ENCODE results near the gene KIAA2012. TPM values are rescaled to one million over a fixed set of nuclear protein-coding genes. Genes with fewer than 3 reads are reported as not detected.

The KIAA2012 gene
- total RNA-seq, 1 experiment from 2014 or later: not detected

DNA sequence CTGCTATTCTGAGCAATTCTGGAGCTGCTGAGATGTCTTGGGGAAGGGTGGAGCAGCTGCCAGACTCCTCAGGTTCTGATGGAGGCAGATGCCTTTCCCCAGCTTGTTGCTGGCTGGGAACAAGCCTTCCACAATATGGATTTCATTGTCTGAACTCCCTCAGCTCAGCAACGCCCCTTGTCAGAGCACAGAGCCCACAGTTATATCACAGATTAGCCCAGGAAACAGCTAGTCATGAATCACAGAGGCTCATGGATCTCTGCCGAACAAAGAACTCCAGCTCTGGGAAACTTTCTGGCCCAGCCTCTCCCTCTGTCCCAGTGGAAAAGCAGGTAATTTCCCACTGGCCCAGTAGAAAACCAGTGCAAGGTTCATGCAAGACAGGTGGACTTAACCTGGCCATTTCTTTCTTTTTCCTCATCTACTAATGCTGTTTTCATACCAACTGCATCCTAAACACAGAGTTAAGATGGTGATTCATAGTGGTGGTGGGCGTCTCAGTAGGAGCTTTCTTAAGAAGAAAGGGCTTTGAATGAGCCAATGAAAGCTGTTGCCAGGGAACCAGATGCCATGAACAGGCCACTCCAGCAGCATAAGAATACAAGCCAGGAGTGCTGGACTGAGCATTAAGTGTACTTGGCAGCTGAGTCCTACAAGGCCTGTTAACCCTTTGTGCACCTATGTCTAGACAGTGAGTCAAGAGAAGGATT lies 8.7 kb upstream of the KIAA2012 start:
- Histone ChIP-seq H3K9me3 (ENCODE audit: low read depth, low read length, poor library complexity, severe bottlenecking) (no peaks in the 10 kb centered on the region), H3K27ac (ENCODE audit: low read depth, low read length, poor library complexity, severe bottlenecking) (peak overlapping the region; percentile 79), H3K36me3 (ENCODE audit: insufficient read depth, low read length, poor library complexity, severe bottlenecking) (no peaks in the 10 kb centered on the region), H3K4me3 (ENCODE audit: low read depth, low read length, poor library complexity, severe bottlenecking) (peak overlapping the region; percentile 11), H3K4me1 (ENCODE audit: insufficient read depth, low read length, poor library complexity, severe bottlenecking) (peaks cover 24% of the 10 kb centered on the region), H3K27me3 (replicated peaks; ENCODE audit: insufficient read depth, low read depth, low read length, poor library complexity) (no peaks in the 10 kb centered on the region)
- CTCF ChIA-PET: interaction anchor here (0.6 to 1.0 kb wide), 2 partner anchors 10 to 996 kb away, joined by 3 to 6 read pairs; no protein-coding TSS in a partner anchor
- peak; percentile 95 for DNase-seq (ENCODE audit: low spot score)
- intact Hi-C loops (cut with micrococcal nuclease; ENCODE audit: unreplicated experiment): no loop called here
- TF ChIP-seq, protein P1, sequence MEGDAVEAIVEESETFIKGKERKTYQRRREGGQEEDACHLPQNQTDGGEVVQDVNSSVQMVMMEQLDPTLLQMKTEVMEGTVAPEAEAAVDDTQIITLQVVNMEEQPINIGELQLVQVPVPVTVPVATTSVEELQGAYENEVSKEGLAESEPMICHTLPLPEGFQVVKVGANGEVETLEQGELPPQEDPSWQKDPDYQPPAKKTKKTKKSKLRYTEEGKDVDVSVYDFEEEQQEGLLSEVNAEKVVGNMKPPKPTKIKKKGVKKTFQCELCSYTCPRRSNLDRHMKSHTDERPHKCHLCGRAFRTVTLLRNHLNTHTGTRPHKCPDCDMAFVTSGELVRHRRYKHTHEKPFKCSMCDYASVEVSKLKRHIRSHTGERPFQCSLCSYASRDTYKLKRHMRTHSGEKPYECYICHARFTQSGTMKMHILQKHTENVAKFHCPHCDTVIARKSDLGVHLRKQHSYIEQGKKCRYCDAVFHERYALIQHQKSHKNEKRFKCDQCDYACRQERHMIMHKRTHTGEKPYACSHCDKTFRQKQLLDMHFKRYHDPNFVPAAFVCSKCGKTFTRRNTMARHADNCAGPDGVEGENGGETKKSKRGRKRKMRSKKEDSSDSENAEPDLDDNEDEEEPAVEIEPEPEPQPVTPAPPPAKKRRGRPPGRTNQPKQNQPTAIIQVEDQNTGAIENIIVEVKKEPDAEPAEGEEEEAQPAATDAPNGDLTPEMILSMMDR (conservative IDR thresholded peaks at IDR 0.05; ENCODE audit: low read depth, low read length): no peak
- no peak for TF ChIP-seq EZH2 (IDR thresholded peaks at IDR 0.05; ENCODE audit: borderline replicate concordance, low read depth, low read length, poor library complexity, severe bottlenecking)
- POLR2A ChIA-PET (ENCODE audit: low non-redundant PET): no interaction called here
- BruUV-seq (replicated peaks): no TSS peak

DNA sequence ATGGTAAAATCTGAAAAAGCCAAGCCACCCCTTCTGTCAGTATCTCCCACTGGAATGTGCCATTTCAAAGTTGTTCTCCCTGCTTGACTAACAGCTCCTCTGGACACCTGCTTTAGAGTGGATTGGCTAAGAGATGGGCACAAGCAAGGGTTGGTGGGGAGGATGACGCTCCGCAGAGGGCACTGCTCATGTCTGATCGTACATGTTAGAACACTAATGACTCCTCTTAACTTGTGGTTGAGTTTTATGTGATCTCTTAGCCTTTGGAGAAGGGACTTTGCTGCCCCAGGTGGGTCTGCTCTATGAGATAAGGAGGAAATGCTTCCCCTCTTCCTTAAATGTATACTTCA lies 8.2 kb upstream of the KIAA2012 start:
- H3K4me3 ChIP-seq (ENCODE audit: low read depth, low read length, poor library complexity, severe bottlenecking): no peak overlapping the region
- H3K9me3 ChIP-seq (ENCODE audit: low read depth, low read length, poor library complexity, severe bottlenecking): no peaks in the 10 kb centered on the region
- DNase-seq (ENCODE audit: low spot score): no peak
- H3K27ac ChIP-seq (ENCODE audit: low read depth, low read length, poor library complexity, severe bottlenecking): no peak overlapping the region
- intact Hi-C loops (cut with micrococcal nuclease; ENCODE audit: unreplicated experiment): no loop called here
- POLR2A ChIA-PET (ENCODE audit: low non-redundant PET): no interaction called here
- no peaks in the 10 kb centered on the region for H3K27me3 ChIP-seq (replicated peaks; ENCODE audit: insufficient read depth, low read depth, low read length, poor library complexity)
- H3K4me1 ChIP-seq (ENCODE audit: insufficient read depth, low read length, poor library complexity, severe bottlenecking): peaks cover 24% of the 10 kb centered on the region
- no peak for TF ChIP-seq EZH2 (IDR thresholded peaks at IDR 0.05; ENCODE audit: borderline replicate concordance, low read depth, low read length, poor library complexity, severe bottlenecking)
- TF ChIP-seq, protein P1 (conservative IDR thresholded peaks at IDR 0.05; ENCODE audit: low read depth, low read length): no peak
- H3K36me3 ChIP-seq (ENCODE audit: insufficient read depth, low read length, poor library complexity, severe bottlenecking): no peaks in the 10 kb centered on the region
- CTCF ChIA-PET: no interaction called here
- no TSS peak for BruUV-seq (replicated peaks)

- DNase-seq (ENCODE audit: low spot score): no peak
- Histone ChIP-seq H3K9me3 (ENCODE audit: low read depth, low read length, poor library complexity, severe bottlenecking) (no peaks in the 10 kb centered on the region), H3K27ac (ENCODE audit: low read depth, low read length, poor library complexity, severe bottlenecking) (no peak overlapping the region), H3K36me3 (ENCODE audit: insufficient read depth, low read length, poor library complexity, severe bottlenecking) (no peaks in the 10 kb centered on the region), H3K27me3 (replicated peaks; ENCODE audit: insufficient read depth, low read depth, low read length, poor library complexity) (no peaks in the 10 kb centered on the region), H3K4me3 (ENCODE audit: low read depth, low read length, poor library complexity, severe bottlenecking) (no peak overlapping the region), H3K4me1 (ENCODE audit: insufficient read depth, low read length, poor library complexity, severe bottlenecking) (peaks cover 24% of the 10 kb centered on the region)
- intact Hi-C loops (cut with micrococcal nuclease; ENCODE audit: unreplicated experiment): no loop called here
- BruUV-seq (replicated peaks): no TSS peak
- ChIA-PET CTCF (no interaction called here), POLR2A (ENCODE audit: low non-redundant PET) (no interaction called here)
- TF ChIP-seq, protein P1 (conservative IDR thresholded peaks at IDR 0.05; ENCODE audit: low read depth, low read length): no peak
- TF ChIP-seq EZH2 (IDR thresholded peaks at IDR 0.05; ENCODE audit: borderline replicate concordance, low read depth, low read length, poor library complexity, severe bottlenecking): no peak
Measured at GRCh38 chr2:202065876-202066275, 7.2 kb upstream of the KIAA2012 start.

All from A673 (cell line).